ENCODE data around the gene ARSJ. TPM values are rescaled to one million over a fixed set of nuclear protein-coding genes. Genes with fewer than 3 reads are reported as not detected.

Gene ARSJ
- total and polyA plus RNA-seq, 2 of the 8 experiments (the other 6 are each of a cell fraction or from before 2014, with no cell fraction given) = 1.4 to 6.3 TPM

DNA sequence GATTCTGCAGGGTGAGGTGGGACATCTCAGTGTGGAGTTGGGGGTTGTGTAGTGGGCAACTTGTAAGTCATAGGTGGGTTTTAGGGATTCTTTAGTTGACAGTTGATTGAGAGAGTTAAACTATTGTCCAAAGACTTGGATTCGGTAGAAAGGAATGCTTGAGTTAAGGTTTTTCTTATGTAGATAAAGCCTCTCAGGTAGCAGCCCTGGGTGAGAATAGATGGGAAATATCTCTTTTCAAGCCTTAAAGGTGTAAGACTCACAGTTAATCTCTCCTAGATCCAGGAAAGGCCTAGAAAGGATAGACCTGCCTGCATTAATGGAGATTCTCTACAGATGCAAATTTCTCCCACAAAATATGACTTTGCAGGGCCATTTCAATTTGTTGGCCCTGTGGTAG lies 108.4 kb downstream of the ARSJ start (continued):
- TF ChIP-seq, protein P1, sequence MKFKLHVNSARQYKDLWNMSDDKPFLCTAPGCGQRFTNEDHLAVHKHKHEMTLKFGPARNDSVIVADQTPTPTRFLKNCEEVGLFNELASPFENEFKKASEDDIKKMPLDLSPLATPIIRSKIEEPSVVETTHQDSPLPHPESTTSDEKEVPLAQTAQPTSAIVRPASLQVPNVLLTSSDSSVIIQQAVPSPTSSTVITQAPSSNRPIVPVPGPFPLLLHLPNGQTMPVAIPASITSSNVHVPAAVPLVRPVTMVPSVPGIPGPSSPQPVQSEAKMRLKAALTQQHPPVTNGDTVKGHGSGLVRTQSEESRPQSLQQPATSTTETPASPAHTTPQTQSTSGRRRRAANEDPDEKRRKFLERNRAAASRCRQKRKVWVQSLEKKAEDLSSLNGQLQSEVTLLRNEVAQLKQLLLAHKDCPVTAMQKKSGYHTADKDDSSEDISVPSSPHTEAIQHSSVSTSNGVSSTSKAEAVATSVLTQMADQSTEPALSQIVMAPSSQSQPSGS (IDR thresholded peaks at IDR 0.05; ENCODE audit: low read length) = no peak
- TF ChIP-seq KDM4A (IDR thresholded peaks at IDR 0.05; ENCODE audit: low read depth, low read length, severe bottlenecking) (no peak), BRCA1 (IDR thresholded peaks at IDR 0.05; ENCODE audit: low read depth, low read length) (no peak), EP300 (IDR thresholded peaks at IDR 0.05; ENCODE audit: borderline replicate concordance in 1 of 2, low read depth in 2 of 2, low read length in 2 of 2) (no peak), GABPA (IDR thresholded peaks at IDR 0.05; ENCODE audit: borderline replicate concordance, insufficient read depth, low read length) (no peak), SIN3A (conservative IDR thresholded peaks at IDR 0.05 in 1 of 2, IDR thresholded peaks at IDR 0.05 in 1 of 2; ENCODE audit: low read depth in 1 of 2, low read length in 2 of 2) (no peak), ZNF274 (IDR thresholded peaks at IDR 0.05; ENCODE audit: borderline replicate concordance, extremely low read depth, low read length) (no peak)

Measured in H1 (cell line).